PC-9 (cell line): ENCODE data around the gene RSPH9.
"Not testable (repeated sequence)": the region's sequence is repeated elsewhere in the genome, so short reads cannot be mapped to it uniquely, and the experiment has no call there.

ENCODE experiments used
- CTCF ChIP-seq: fragments of 200-600 bp; sonication (generic); conservative IDR thresholded peaks from 2 replicates; pipeline ENCODE4 v1.6.1; 2017; ENCODE audit warnings: mixed run types, antibody characterized with exemption, mild to moderate bottlenecking, moderate library complexity
- EZH2 ChIP-seq: fragments of 200-600 bp; sonication (generic); IDR thresholded peaks from 2 replicates; pipeline ENCODE4 v1.8.0; 2017; ENCODE audit warnings: antibody characterized with exemption, low read depth

GRCh38 chr6:43662948-43663347, 18.1 kb downstream of the RSPH9 start:
- TF ChIP-seq CTCF, EZH2: not testable (repeated sequence)
